HepG2 (cell line): ENCODE measurements around the gene ACSS3. TPM values are rescaled to one million over a fixed set of nuclear protein-coding genes. Genes with fewer than 3 reads are reported as not detected.

Source experiments
- ATAC-seq: fragments of 200-7000 bp; cut with Tn5 transposase; 3 replicates; pipeline ENCODE4 v1.9.1; 2020; ENCODE audit warnings: mild to moderate bottlenecking, moderate library complexity
- BruUV-seq: library from RNA; stranded (reverse); fragments of 400-500 nt; replicated peaks from 2 replicates; lab custom pipeline; 2021; lab: Mats Ljungman, UMichigan
- CTCF ChIA-PET: fragments of 300-600 bp; formaldehyde crosslinking; extraction: SDS; loops from one replicate; lab custom pipeline; 2021; ENCODE audit warnings: low total read pairs, inconsistent platforms, low intra/inter-chr PET ratio; lab: Yijun Ruan, JAX
- POLR2A ChIA-PET: fragments of 350-600 bp; sonication (Branson Sonifier 250); formaldehyde crosslinking; loops from one replicate; lab custom pipeline; 2020; ENCODE audit warnings: antibody characterized with exemption, inconsistent platforms; lab: Yijun Ruan, JAX
- DNase-seq: peaks from one replicate; pipeline ENCODE4 v3.0.0-alpha.2; 2015; ENCODE audit warnings: low spot score
- FAIRE-seq: peaks from 3 replicates; lab custom pipeline; 2011; peaks lifted over from hg19 to GRCh38; lab: Jason Lieb, UNC
- H2AFZ ChIP-seq: one replicate; pipeline ENCODE4 v1.6.1; 2011; ENCODE audit warnings: low read length, inconsistent platforms
- H3K27ac ChIP-seq: fragments of 300-600 bp; 3 replicates; pipeline ENCODE4 v1.8.0; 2011; ENCODE audit warnings: mixed run types, mild to moderate bottlenecking, mixed read lengths, low read length, inconsistent platforms; ENCODE audit not compliant: insufficient read depth; ENCODE audit errors: extremely low read length
- H3K27me3 ChIP-seq, 2 experiments: fragments of 200-600 bp in 1 of 2; 2 replicates in 1 of 2; 3 replicates in 1 of 2; pipeline versions ENCODE4 v1.6.0 to v1.8.0; 2011; ENCODE audit warnings: low read length in 2 of 2, mild to moderate bottlenecking in 2 of 2, moderate library complexity in 2 of 2, inconsistent platforms in 1 of 2; ENCODE audit not compliant: insufficient read depth in 2 of 2, control insufficient read depth in 1 of 2
- H3K36me3 ChIP-seq, 2 experiments: fragments of 200-600 bp in 1 of 2; replicated peaks in 1 of 2; 2 replicates in 1 of 2; 3 replicates in 1 of 2; pipeline versions ENCODE4 v1.5.1 to v1.8.0; 2011; ENCODE audit warnings: low read length in 2 of 2, inconsistent platforms in 1 of 2; ENCODE audit not compliant: insufficient read depth in 2 of 2, control insufficient read depth in 1 of 2
- H3K4me1 ChIP-seq: 2 replicates; pipeline ENCODE4 v1.5.1; 2012; ENCODE audit warnings: low read length, inconsistent platforms; ENCODE audit not compliant: insufficient read depth
- H3K4me2 ChIP-seq: 2 replicates; pipeline ENCODE4 v1.6.0; 2011; ENCODE audit warnings: low read depth, low read length, inconsistent platforms
- H3K4me3 ChIP-seq, 3 experiments: fragments of 200-600 bp in 1 of 3; sonication (generic), shearing (Covaris generic) in 1 of 3; replicated peaks in 1 of 3; 2 replicates each; pipeline ENCODE4 v1.5.1; 2011 to 2016; ENCODE audit warnings: low read length in 3 of 3, inconsistent platforms in 2 of 3, low read depth in 2 of 3, mild to moderate bottlenecking in 2 of 3, control low read depth in 1 of 3, mixed read lengths in 1 of 3; ENCODE audit not compliant: insufficient read depth in 1 of 3
- H3K79me2 ChIP-seq: one replicate; pipeline ENCODE4 v1.6.1; 2011; ENCODE audit warnings: low read length, inconsistent platforms; ENCODE audit not compliant: insufficient read depth
- H3K9ac ChIP-seq: 2 replicates; pipeline ENCODE4 v1.6.0; 2011; ENCODE audit warnings: mild to moderate bottlenecking, low read depth, low read length, inconsistent platforms; ENCODE audit not compliant: insufficient read depth
- H3K9me3 ChIP-seq: 2 replicates; pipeline ENCODE4 v1.5.1; 2012; ENCODE audit warnings: mild to moderate bottlenecking, low read length
- H4K20me1 ChIP-seq: 2 replicates; pipeline ENCODE4 v1.6.0; 2011; ENCODE audit warnings: inconsistent platforms, mild to moderate bottlenecking, low read length, moderate library complexity; ENCODE audit not compliant: insufficient read depth
- HOXA3 ChIP-seq: sonication (generic); formaldehyde crosslinking; IDR thresholded peaks from 2 replicates; pipeline ENCODE4 v1.5.0; 2020; ENCODE audit warnings: missing genetic modification reagents
- MYC ChIP-seq: sonication (generic); formaldehyde crosslinking; IDR thresholded peaks from 2 replicates; pipeline ENCODE4 v1.9.0; 2021; ENCODE audit warnings: missing genetic modification reagents, borderline replicate concordance
- ZFX ChIP-seq: sonication (generic); formaldehyde crosslinking; IDR thresholded peaks from 2 replicates; pipeline ENCODE4 v1.4.0; 2020; ENCODE audit warnings: mild to moderate bottlenecking, low read depth, missing genetic modification reagents, moderate library complexity
- ZNF576 ChIP-seq: sonication (generic); formaldehyde crosslinking; IDR thresholded peaks from 2 replicates; pipeline ENCODE4 v1.4.0; 2020; ENCODE audit warnings: mild to moderate bottlenecking, missing genetic modification reagents
- ZNF619 ChIP-seq: sonication (generic); formaldehyde crosslinking; IDR thresholded peaks from 2 replicates; pipeline ENCODE4 v1.4.0; 2020; ENCODE audit warnings: mild to moderate bottlenecking, missing genetic modification reagents
- ZNF770 ChIP-seq: sonication (generic); formaldehyde crosslinking; IDR thresholded peaks from 2 replicates; pipeline ENCODE4 v1.5.0; 2020; ENCODE audit warnings: mild to moderate bottlenecking, missing genetic modification reagents
- WGBS: methylation state at CpG from one replicate; pipeline ENCODE4 v1.1.6; 2017; ENCODE audit warnings: low lambda C conversion rate; 5-methylcytosine and 5-hydroxymethylcytosine counted together
- in situ Hi-C: cut with HindIII; loops from 2 replicates; pipeline ENCODE4 v1.10.0; 2017; ENCODE audit warnings: low pct_unique_long_range_greater_than_20kb; ENCODE audit not compliant: extremely low pct_ligation_motif_present
- intact Hi-C: fragments of 100-400 bp; cut with micrococcal nuclease; formaldehyde crosslinking; loops from one replicate; pipeline ENCODE4 v1.10.0; 2022; ENCODE audit not compliant: unreplicated experiment
- polyA plus RNA-seq, 8 experiments: library from polyadenylated mRNA; depleted of rRNA in 3 of 8; stranded (reverse) in 7 of 8; unstranded in 1 of 8; fragments of >200 nt; fragmentation: Illumina TruSeq in 4 of 8; extraction: Trizol in 4 of 8; gene quantifications; 2 replicates each; pipeline versions ENCODE4 v1.2.1 to v1.2.3, GENCODE V29; 2011 to 2016; ENCODE audit warnings: low read depth in 4 of 8, missing spikeins in 1 of 8, mixed read lengths in 1 of 8; ENCODE audit not compliant: insufficient read depth in 1 of 8
- total RNA-seq, 5 experiments: library from RNA; depleted of rRNA; stranded (reverse); fragments of >200 nt; fragmentation: Illumina TruSeq; extraction: Trizol; gene quantifications; 2 replicates each; pipeline ENCODE4 v1.2.3, GENCODE V29; 2016; ENCODE audit warnings: low read depth in 1 of 5

Gene ACSS3
- total and polyA plus RNA-seq, 2 of the 13 experiments (the other 11 are each of a cell fraction or from before 2014, with no cell fraction given), result 79.5 to 86.3 TPM

- CTCF ChIA-PET, result no interaction called here
- in situ Hi-C loops (no loop called here), intact Hi-C loops (no loop called here)
- WGBS, result 97% methylated on average over 5 of the region's 5 CpGs
- H3K9me3 ChIP-seq, result no peaks in the 10 kb centered on the region
- no peak for TF ChIP-seq MYC
- no peak for TF ChIP-seq ZNF770
- no peak for TF ChIP-seq ZNF576 (CRISPR knock-in tag)
- no peak for TF ChIP-seq ZFX (CRISPR knock-in tag)
- no peak for TF ChIP-seq HOXA3
- no peak for TF ChIP-seq ZNF619 (CRISPR knock-in tag)
- peaks cover 7 to 68% of the 10 kb centered on the region in 2 experiments; a peak in 4 of 5 replicates for H3K36me3 ChIP-seq
- no peaks in the 10 kb centered on the region for H4K20me1 ChIP-seq
- no peak for DNase-seq
- no peaks in the 10 kb centered on the region for H3K79me2 ChIP-seq
- no peak for ATAC-seq
- H3K4me1 ChIP-seq, result no peaks in the 10 kb centered on the region
- POLR2A ChIA-PET, result no interaction called here
- FAIRE-seq, result no peak
- H3K27me3 ChIP-seq, result no peaks in the 10 kb centered on the region
- BruUV-seq, result no TSS peak
- no peak overlapping the region for H3K4me2 ChIP-seq
- no peak overlapping the region for H3K27ac ChIP-seq
- no peak overlapping the region for H2AFZ ChIP-seq
- H3K9ac ChIP-seq, result no peak overlapping the region
- no peak overlapping the region for H3K4me3 ChIP-seq
Measured at GRCh38 chr12:81229759-81230158, 151.9 kb downstream of the ACSS3 start.
